DND-41 (cell line): ENCODE results near the gene LIF.

Source experiments
- ATAC-seq: fragments of 200-7000 bp; cut with Tn5 transposase; 3 replicates; pipeline ENCODE4 v1.9.1; 2021; ENCODE audit warnings: low read depth; ENCODE audit not compliant: insufficient read depth
- DNase-seq: peaks from one replicate; pipeline ENCODE4 v3.0.0-alpha.2; 2020
- H2AFZ ChIP-seq: 2 replicates; pipeline ENCODE4 v1.6.0; 2012; ENCODE audit warnings: low read depth, low read length
- H3K27ac ChIP-seq: 2 replicates; pipeline ENCODE4 v1.5.1; 2012; ENCODE audit warnings: low read length, inconsistent platforms
- H3K27me3 ChIP-seq: fragments of 200-600 bp; sonication (generic); 2 replicates; pipeline ENCODE4 v1.6.0; 2012; ENCODE audit warnings: low read length, mild to moderate bottlenecking, inconsistent platforms; ENCODE audit not compliant: insufficient read depth, poor library complexity
- H3K36me3 ChIP-seq: 2 replicates; pipeline ENCODE4 v1.5.1; 2012; ENCODE audit warnings: low read length, inconsistent platforms; ENCODE audit not compliant: insufficient read depth
- H3K4me1 ChIP-seq: 2 replicates; pipeline ENCODE4 v1.5.1; 2012; ENCODE audit warnings: mild to moderate bottlenecking, low read length; ENCODE audit not compliant: insufficient read depth
- H3K4me2 ChIP-seq: 2 replicates; pipeline ENCODE4 v1.6.0; 2012; ENCODE audit warnings: mild to moderate bottlenecking, moderate library complexity, low read length, inconsistent platforms; ENCODE audit not compliant: insufficient read depth
- H3K4me3 ChIP-seq, 2 experiments: fragments of 200-600 bp in 1 of 2; shearing (Covaris generic) in 1 of 2; 2 replicates each; pipeline ENCODE4 v1.5.1; 2012 to 2016; ENCODE audit warnings: inconsistent platforms in 2 of 2, low read length in 2 of 2, mild to moderate bottlenecking in 2 of 2, low read depth in 1 of 2, moderate library complexity in 1 of 2
- H3K79me2 ChIP-seq: 2 replicates; pipeline ENCODE4 v1.6.0; 2012; ENCODE audit warnings: low read length, inconsistent platforms; ENCODE audit not compliant: insufficient read depth
- H3K9ac ChIP-seq: 2 replicates; pipeline ENCODE4 v1.6.0; 2012; ENCODE audit warnings: low read depth, mild to moderate bottlenecking, inconsistent platforms, low read length, moderate library complexity
- H3K9me3 ChIP-seq: 2 replicates; pipeline ENCODE4 v1.5.1; 2012; ENCODE audit warnings: low read length, moderate library complexity, mild to moderate bottlenecking, inconsistent platforms; ENCODE audit not compliant: insufficient read depth, severe bottlenecking
- H4K20me1 ChIP-seq: 2 replicates; pipeline ENCODE4 v1.6.0; 2012; ENCODE audit warnings: low read length; ENCODE audit not compliant: insufficient read depth
- EZH2 ChIP-seq: IDR thresholded peaks from 3 replicates; pipeline ENCODE4 v1.6.1; 2012; ENCODE audit warnings: borderline replicate concordance, low read depth, mild to moderate bottlenecking, moderate library complexity, low read length, inconsistent platforms; ENCODE audit not compliant: severe bottlenecking
- TF ChIP-seq, protein P1 (sequence below): IDR thresholded peaks from 2 replicates; pipeline ENCODE4 v1.5.1; 2012; ENCODE audit warnings: borderline replicate concordance, low read length, moderate library complexity, mild to moderate bottlenecking; ENCODE audit not compliant: poor library complexity, severe bottlenecking; ENCODE audit errors: extremely low read depth

Gene LIF

DNA sequence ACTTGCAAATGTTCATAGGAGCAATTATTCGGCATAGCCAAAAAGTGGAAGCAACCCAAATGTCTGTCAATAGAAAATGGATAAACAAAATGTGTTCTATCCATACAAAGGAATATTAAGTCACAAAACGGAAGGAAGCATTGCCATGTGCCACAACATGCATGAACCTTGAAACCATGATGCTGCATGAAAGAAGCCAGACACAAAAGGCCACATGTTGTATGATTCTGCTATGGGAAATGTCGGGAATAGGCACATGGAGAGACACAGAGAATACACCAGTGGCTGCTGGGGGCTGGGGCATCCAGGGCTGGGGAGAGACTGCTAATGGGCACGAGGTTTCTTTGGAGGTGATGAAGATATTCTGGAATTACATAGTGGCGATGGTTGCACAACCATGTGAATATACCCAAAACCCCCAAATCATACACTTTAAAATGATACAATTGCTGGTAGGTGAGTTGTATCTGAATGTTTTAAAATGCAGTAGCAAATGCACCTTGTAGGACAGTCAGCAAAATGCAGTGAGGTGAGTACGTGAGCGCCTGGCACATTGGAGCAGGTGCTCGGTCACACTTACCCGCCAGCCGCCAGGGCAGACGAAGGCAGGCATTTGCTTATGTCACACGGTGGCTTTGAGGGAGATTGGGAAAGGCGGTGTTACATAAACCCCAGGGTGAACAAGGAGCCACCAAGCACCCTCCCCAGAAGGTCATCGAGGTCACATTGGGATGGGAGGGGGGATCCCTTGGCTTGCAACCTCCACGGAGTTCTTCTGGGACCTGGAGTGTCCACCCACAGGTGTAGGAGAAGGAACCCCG lies 26.4 kb upstream of the LIF start:
- Histone ChIP-seq H3K36me3 (peaks cover 40% of the 10 kb centered on the region), H3K27ac (peak overlapping the region; percentile 99), H4K20me1 (no peaks in the 10 kb centered on the region), H3K27me3 (no peaks in the 10 kb centered on the region), H2AFZ (no peak overlapping the region), H3K9ac (peak overlapping the region; percentile 62; the same call in 1 of the 2 replicates), H3K9me3 (no peaks in the 10 kb centered on the region), H3K4me2 (no peak overlapping the region; the same call in 1 of the 2 replicates), H3K4me3 (no peak overlapping the region), H3K4me1 (peaks cover 92% of the 10 kb centered on the region), H3K79me2 (peaks cover 60% of the 10 kb centered on the region)
- TF ChIP-seq EZH2: no peak
- TF ChIP-seq, protein P1, sequence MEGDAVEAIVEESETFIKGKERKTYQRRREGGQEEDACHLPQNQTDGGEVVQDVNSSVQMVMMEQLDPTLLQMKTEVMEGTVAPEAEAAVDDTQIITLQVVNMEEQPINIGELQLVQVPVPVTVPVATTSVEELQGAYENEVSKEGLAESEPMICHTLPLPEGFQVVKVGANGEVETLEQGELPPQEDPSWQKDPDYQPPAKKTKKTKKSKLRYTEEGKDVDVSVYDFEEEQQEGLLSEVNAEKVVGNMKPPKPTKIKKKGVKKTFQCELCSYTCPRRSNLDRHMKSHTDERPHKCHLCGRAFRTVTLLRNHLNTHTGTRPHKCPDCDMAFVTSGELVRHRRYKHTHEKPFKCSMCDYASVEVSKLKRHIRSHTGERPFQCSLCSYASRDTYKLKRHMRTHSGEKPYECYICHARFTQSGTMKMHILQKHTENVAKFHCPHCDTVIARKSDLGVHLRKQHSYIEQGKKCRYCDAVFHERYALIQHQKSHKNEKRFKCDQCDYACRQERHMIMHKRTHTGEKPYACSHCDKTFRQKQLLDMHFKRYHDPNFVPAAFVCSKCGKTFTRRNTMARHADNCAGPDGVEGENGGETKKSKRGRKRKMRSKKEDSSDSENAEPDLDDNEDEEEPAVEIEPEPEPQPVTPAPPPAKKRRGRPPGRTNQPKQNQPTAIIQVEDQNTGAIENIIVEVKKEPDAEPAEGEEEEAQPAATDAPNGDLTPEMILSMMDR: no peak
- DNase-seq (no peak), ATAC-seq (no peak)

DNA sequence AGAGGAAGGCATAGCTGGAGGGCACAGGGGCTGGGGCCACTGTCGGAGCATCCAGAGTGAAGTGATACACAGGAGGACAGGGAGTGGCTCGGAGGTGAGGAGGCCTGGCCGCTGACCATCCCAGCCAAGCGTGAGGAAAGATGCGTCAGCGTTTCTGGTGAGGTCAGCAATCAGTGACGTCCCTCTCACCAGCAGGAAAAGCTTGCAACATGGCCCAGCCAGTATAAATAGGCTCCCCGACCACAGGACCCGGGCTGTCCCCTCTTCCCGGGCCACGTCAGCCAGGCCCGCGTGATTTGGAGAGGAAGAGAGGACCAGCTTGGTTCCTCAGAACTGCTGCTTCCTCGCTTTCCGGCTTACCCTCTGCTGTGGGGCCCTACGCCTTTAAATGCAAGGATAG lies 24.3 kb upstream of the LIF start:
- no peaks in the 10 kb centered on the region for H4K20me1 ChIP-seq
- no peak for DNase-seq
- H3K27me3 ChIP-seq: no peaks in the 10 kb centered on the region
- H3K9ac ChIP-seq: peak overlapping the region; percentile 13; the same call in 1 of the 2 replicates
- H3K27ac ChIP-seq: peak overlapping the region; percentile 51
- H3K9me3 ChIP-seq: no peaks in the 10 kb centered on the region
- H3K4me2 ChIP-seq: no peak overlapping the region
- no peak overlapping the region for H2AFZ ChIP-seq
- peaks cover 79% of the 10 kb centered on the region for H3K79me2 ChIP-seq
- no peak for ATAC-seq
- no peak for TF ChIP-seq EZH2
- TF ChIP-seq, protein P1: no peak
- no peak overlapping the region for H3K4me3 ChIP-seq
- H3K36me3 ChIP-seq: peaks cover 50% of the 10 kb centered on the region
- peaks cover 86% of the 10 kb centered on the region for H3K4me1 ChIP-seq

DNA sequence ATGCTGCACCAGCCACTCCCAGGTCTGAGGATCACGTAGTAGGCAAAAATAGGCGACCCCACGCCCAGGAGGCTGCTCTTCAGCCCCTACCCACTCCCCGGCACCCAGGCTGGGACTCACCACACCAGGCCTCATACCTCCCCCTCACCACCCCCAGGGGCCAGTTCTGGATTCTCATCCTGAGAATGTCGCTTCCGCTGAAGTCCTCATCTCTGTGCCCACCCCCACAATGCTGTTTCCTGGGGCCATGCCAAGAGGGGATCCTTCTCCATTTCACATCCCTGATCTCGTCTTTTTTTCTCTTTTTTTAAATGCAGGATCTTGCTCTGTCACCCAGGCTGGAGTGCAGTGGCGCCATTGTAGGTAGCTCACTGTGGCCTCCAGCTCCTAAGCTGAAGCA lies 21.8 kb upstream of the LIF start:
- H3K4me2 ChIP-seq: peak overlapping the region; percentile 99

More for the DNA sequence above, 21.8 kb upstream of the LIF start:
- DNase-seq (peak; percentile 42), ATAC-seq (no peak)
- TF ChIP-seq, protein P1: no peak
- no peak for TF ChIP-seq EZH2
- H3K79me2 ChIP-seq: peaks cover 91% of the 10 kb centered on the region
- H3K36me3 ChIP-seq: peaks cover 71% of the 10 kb centered on the region
- no peaks in the 10 kb centered on the region for H3K9me3 ChIP-seq
- peak overlapping the region; percentile 96 for H3K27ac ChIP-seq
- peak overlapping the region; percentile 93 for H3K9ac ChIP-seq
- peaks cover 86% of the 10 kb centered on the region for H3K4me1 ChIP-seq
- peak overlapping the region in 1 of 2 experiments; percentile 85; a peak in 2 of 4 replicates for H3K4me3 ChIP-seq
- no peaks in the 10 kb centered on the region for H3K27me3 ChIP-seq
- H2AFZ ChIP-seq: no peak overlapping the region
- peaks cover 24% of the 10 kb centered on the region for H4K20me1 ChIP-seq
